CD8-positive, alpha-beta memory T cell (primary cell): ENCODE data around the gene KCNIP1. TPM values are rescaled to one million over a fixed set of nuclear protein-coding genes. Genes with fewer than 3 reads are reported as not detected.

Experiments used
- CTCF ChIA-PET: fragments of 350-600 bp; sonication (Branson Sonifier 250); formaldehyde crosslinking; loops from one replicate; lab custom pipeline; 2021; ENCODE audit warnings: antibody characterized with exemption; lab: Charles Lee
- POLR2A ChIA-PET: fragments of 350-600 bp; sonication (Branson Sonifier 250); formaldehyde crosslinking; loops from one replicate; lab custom pipeline; 2021; ENCODE audit warnings: antibody characterized with exemption; lab: Charles Lee
- DNase-seq, 5 donors: peaks; one replicate each; pipeline versions ENCODE4 v3.0.0 to v3.0.0-alpha.2; 2020 to 2022; ENCODE audit warnings: mixed read lengths in 1 of 5
- H3K27ac ChIP-seq: one replicate; pipeline ENCODE4 v1.7.0; 2013; ENCODE audit warnings: low read depth, mild to moderate bottlenecking, low read length, moderate library complexity
- H3K27me3 ChIP-seq: 2 replicates; pipeline ENCODE4 v1.7.0; 2013; ENCODE audit warnings: low read length, mild to moderate bottlenecking; ENCODE audit not compliant: insufficient read depth, poor library complexity, severe bottlenecking
- H3K36me3 ChIP-seq: 2 replicates; pipeline ENCODE4 v1.7.0; 2013; ENCODE audit warnings: mild to moderate bottlenecking, low read length, moderate library complexity; ENCODE audit not compliant: insufficient read depth
- H3K4me1 ChIP-seq: 2 replicates; pipeline ENCODE4 v1.7.0; 2013; ENCODE audit warnings: mild to moderate bottlenecking, low read length, moderate library complexity; ENCODE audit not compliant: insufficient read depth
- H3K4me3 ChIP-seq: 2 replicates; pipeline ENCODE4 v1.7.0; 2013; ENCODE audit warnings: mild to moderate bottlenecking, low read length
- H3K9me3 ChIP-seq: 2 replicates; pipeline ENCODE4 v1.7.0; 2013; ENCODE audit warnings: mild to moderate bottlenecking, low read length
- H3K27ac Mint-ChIP-seq, 8 donors: one replicate each; pipeline ENCODE4 v1.8.0; 2020 to 2021; ENCODE audit warnings: mixed read lengths in 8 of 8, mild to moderate bottlenecking in 6 of 8, inconsistent platforms in 3 of 8, moderate library complexity in 3 of 8
- H3K27me3 Mint-ChIP-seq, 2 donors: one replicate each; pipeline ENCODE4 v1.8.0; 2020 to 2021; ENCODE audit warnings: mixed read lengths in 2 of 2, mild to moderate bottlenecking in 1 of 2, moderate library complexity in 1 of 2
- H3K36me3 Mint-ChIP-seq, 3 donors: one replicate each; pipeline ENCODE4 v1.8.0; 2020 to 2021; ENCODE audit warnings: mixed read lengths in 3 of 3, inconsistent platforms in 1 of 3, mild to moderate bottlenecking in 1 of 3
- H3K4me1 Mint-ChIP-seq, 3 donors: one replicate each; pipeline ENCODE4 v1.8.0; 2020 to 2021; ENCODE audit warnings: mixed read lengths in 3 of 3, inconsistent platforms in 1 of 3, mild to moderate bottlenecking in 1 of 3
- H3K4me3 Mint-ChIP-seq, 7 donors: one replicate each; pipeline ENCODE4 v1.8.0; 2020 to 2021; ENCODE audit warnings: mixed read lengths in 7 of 7, mild to moderate bottlenecking in 6 of 7, moderate library complexity in 4 of 7, inconsistent platforms in 2 of 7
- H3K9me3 Mint-ChIP-seq, 5 donors: one replicate each; pipeline ENCODE4 v1.8.0; 2020 to 2022; ENCODE audit warnings: mixed read lengths in 5 of 5, mild to moderate bottlenecking in 3 of 5, moderate library complexity in 2 of 5, inconsistent platforms in 1 of 5
- polyA plus RNA-seq: library from polyadenylated mRNA; unstranded; fragments of 300-500 nt; fragmentation: Illumina TruSeq; gene quantifications from one replicate; pipeline ENCODE4 v1.2.3, GENCODE V29; 2021
- total RNA-seq, 2 experiments: library from RNA; stranded (reverse); gene quantifications; one replicate each; pipeline ENCODE4 v1.2.3, GENCODE V29; 2021

Gene KCNIP1
- total and polyA plus RNA-seq, 3 experiments from 2014 or later, result not detected

GRCh38 chr5:170596482-170597044 is 92.7 kb downstream of the KCNIP1 start:
- H3K27me3 ChIP-seq, result no peaks in the 10 kb centered on the region
- H3K27me3 Mint-ChIP-seq, result peaks cover 11 to 33% of the 10 kb centered on the region in 2 donors
- POLR2A ChIA-PET, result no interaction called here
- H3K36me3 ChIP-seq, result no peaks in the 10 kb centered on the region
- no peaks in the 10 kb centered on the region for H3K4me1 ChIP-seq
- CTCF ChIA-PET, result no interaction called here
- no peak overlapping the region for H3K4me3 Mint-ChIP-seq
- no peaks in the 10 kb centered on the region for H3K36me3 Mint-ChIP-seq
- no peak overlapping the region for H3K4me3 ChIP-seq
- H3K27ac Mint-ChIP-seq, result no peak overlapping the region
- peaks cover 0 to 2% (median 0%) of the 10 kb centered on the region in 5 donors for H3K9me3 Mint-ChIP-seq
- H3K4me1 Mint-ChIP-seq, result no peaks in the 10 kb centered on the region
- H3K9me3 ChIP-seq, result no peaks in the 10 kb centered on the region
- no peak for DNase-seq
- H3K27ac ChIP-seq, result no peak overlapping the region

- no peak for DNase-seq
- Histone ChIP-seq H3K4me3 (no peak overlapping the region), H3K27me3 (no peaks in the 10 kb centered on the region), H3K36me3 (no peaks in the 10 kb centered on the region), H3K27ac (no peak overlapping the region), H3K9me3 (no peaks in the 10 kb centered on the region), H3K4me1 (no peaks in the 10 kb centered on the region)
- peaks cover 0 to 2% (median 0%) of the 10 kb centered on the region in 5 donors for H3K9me3 Mint-ChIP-seq
- CTCF ChIA-PET, result no interaction called here
- no peak overlapping the region for H3K4me3 Mint-ChIP-seq
- H3K4me1 Mint-ChIP-seq, result no peaks in the 10 kb centered on the region
- H3K36me3 Mint-ChIP-seq, result no peaks in the 10 kb centered on the region
- H3K27me3 Mint-ChIP-seq, result peaks cover 11 to 33% of the 10 kb centered on the region in 2 donors
- POLR2A ChIA-PET, result no interaction called here
- no peak overlapping the region for H3K27ac Mint-ChIP-seq
Measured at GRCh38 chr5:170597109-170597751, 93.4 kb downstream of the KCNIP1 start.

GRCh38 chr5:170597872-170598271 is 94.1 kb downstream of the KCNIP1 start:
- peaks cover 11 to 33% of the 10 kb centered on the region in 2 donors for H3K27me3 Mint-ChIP-seq
- CTCF ChIA-PET, result no interaction called here
- no peaks in the 10 kb centered on the region for H3K9me3 ChIP-seq

GRCh38 chr5:170599756-170600155 is 95.9 kb downstream of the KCNIP1 start:
- H3K4me1 Mint-ChIP-seq, result no peaks in the 10 kb centered on the region
- H3K27me3 Mint-ChIP-seq, result peaks cover 9 to 37% of the 10 kb centered on the region in 2 donors
- Histone ChIP-seq H3K9me3 (no peaks in the 10 kb centered on the region), H3K27me3 (no peaks in the 10 kb centered on the region), H3K36me3 (no peaks in the 10 kb centered on the region), H3K4me3 (no peak overlapping the region), H3K27ac (no peak overlapping the region), H3K4me1 (no peaks in the 10 kb centered on the region)
- H3K36me3 Mint-ChIP-seq, result no peaks in the 10 kb centered on the region
- ChIA-PET CTCF (no interaction called here), POLR2A (no interaction called here)
- no peak overlapping the region for H3K27ac Mint-ChIP-seq
- H3K4me3 Mint-ChIP-seq, result no peak overlapping the region
- no peak for DNase-seq
- H3K9me3 Mint-ChIP-seq, result peaks cover 0 to 2% (median 0%) of the 10 kb centered on the region in 5 donors

More at GRCh38 chr5:170597872-170598271, 94.1 kb downstream of the KCNIP1 start:
- H3K9me3 Mint-ChIP-seq, result peaks cover 0 to 2% (median 0%) of the 10 kb centered on the region in 5 donors
- no peaks in the 10 kb centered on the region for H3K36me3 ChIP-seq
- no peak overlapping the region for H3K4me3 ChIP-seq
- no peak overlapping the region for H3K27ac Mint-ChIP-seq
- H3K27ac ChIP-seq, result no peak overlapping the region
- no peaks in the 10 kb centered on the region for H3K4me1 Mint-ChIP-seq
- no peaks in the 10 kb centered on the region for H3K4me1 ChIP-seq
- no peak overlapping the region for H3K4me3 Mint-ChIP-seq
- no peak for DNase-seq
- POLR2A ChIA-PET, result no interaction called here
- H3K27me3 ChIP-seq, result no peaks in the 10 kb centered on the region
- no peaks in the 10 kb centered on the region for H3K36me3 Mint-ChIP-seq

- Mint-ChIP-seq H3K36me3 (no peaks in the 10 kb centered on the region), H3K27me3 (peaks cover 9 to 37% of the 10 kb centered on the region in 2 donors)
- CTCF ChIA-PET, result interaction anchor here (1.2 kb wide), 1 partner anchor 32 kb away, joined by 3 read pairs; no protein-coding TSS in a partner anchor
Measured at GRCh38 chr5:170601619-170602018, 97.8 kb downstream of the KCNIP1 start.

GRCh38 chr5:170603109-170603508 is 99.3 kb downstream of the KCNIP1 start:
- H3K36me3 Mint-ChIP-seq, result no peaks in the 10 kb centered on the region
- no peaks in the 10 kb centered on the region for H3K27me3 ChIP-seq
- H3K9me3 Mint-ChIP-seq, result peaks cover 0 to 2% (median 0%) of the 10 kb centered on the region in 5 donors
- H3K4me1 ChIP-seq, result no peaks in the 10 kb centered on the region
- H3K27me3 Mint-ChIP-seq, result peaks cover 12 to 34% of the 10 kb centered on the region in 2 donors
- no peak overlapping the region for H3K27ac Mint-ChIP-seq
- DNase-seq, result no peak
- H3K9me3 ChIP-seq, result no peaks in the 10 kb centered on the region
- no peak overlapping the region for H3K27ac ChIP-seq
- H3K4me3 Mint-ChIP-seq, result no peak overlapping the region
- ChIA-PET POLR2A (no interaction called here), CTCF (interaction anchor here (1.1 to 1.3 kb wide), 2 partner anchors 17 to 30 kb away, joined by 3 read pairs; no protein-coding TSS in a partner anchor)
- H3K4me3 ChIP-seq, result no peak overlapping the region
- no peaks in the 10 kb centered on the region for H3K4me1 Mint-ChIP-seq
- no peaks in the 10 kb centered on the region for H3K36me3 ChIP-seq

More at GRCh38 chr5:170601619-170602018, 97.8 kb downstream of the KCNIP1 start:
- Histone ChIP-seq H3K9me3 (no peaks in the 10 kb centered on the region), H3K36me3 (no peaks in the 10 kb centered on the region), H3K4me3 (no peak overlapping the region), H3K27me3 (no peaks in the 10 kb centered on the region), H3K4me1 (no peaks in the 10 kb centered on the region), H3K27ac (no peak overlapping the region)
- H3K9me3 Mint-ChIP-seq, result peaks cover 0 to 2% (median 0%) of the 10 kb centered on the region in 5 donors
- no peaks in the 10 kb centered on the region for H3K4me1 Mint-ChIP-seq
- POLR2A ChIA-PET, result no interaction called here
- DNase-seq, result no peak
- no peak overlapping the region for H3K27ac Mint-ChIP-seq
- no peak overlapping the region for H3K4me3 Mint-ChIP-seq

- Histone ChIP-seq H3K27me3 (no peaks in the 10 kb centered on the region), H3K9me3 (no peaks in the 10 kb centered on the region), H3K4me3 (no peak overlapping the region), H3K4me1 (no peaks in the 10 kb centered on the region), H3K27ac (no peak overlapping the region), H3K36me3 (no peaks in the 10 kb centered on the region)
- Mint-ChIP-seq H3K27ac (no peak overlapping the region), H3K4me3 (no peak overlapping the region), H3K27me3 (peaks cover 12 to 29% of the 10 kb centered on the region in 2 donors), H3K9me3 (peaks cover 0 to 2% (median 0%) of the 10 kb centered on the region in 5 donors), H3K4me1 (no peaks in the 10 kb centered on the region), H3K36me3 (no peaks in the 10 kb centered on the region)
- DNase-seq, result no peak
- CTCF ChIA-PET, result interaction anchor here (1.3 kb wide), 1 partner anchor 16 kb away, joined by 3 read pairs; no protein-coding TSS in a partner anchor
- POLR2A ChIA-PET, result no interaction called here
Measured at GRCh38 chr5:170603578-170604565, 100.1 kb downstream of the KCNIP1 start.
